Islet precursor cell (in vitro differentiated cells): ENCODE measurements around the gene NPDC1.
"Not testable (repeated sequence)": the region's sequence is repeated elsewhere in the genome, so short reads cannot be mapped to it uniquely, and the experiment has no call there.

ENCODE experiments used
- DNase-seq: peaks from one replicate; pipeline ENCODE4 v3.0.0-alpha.2; 2018

Gene NPDC1

DNA sequence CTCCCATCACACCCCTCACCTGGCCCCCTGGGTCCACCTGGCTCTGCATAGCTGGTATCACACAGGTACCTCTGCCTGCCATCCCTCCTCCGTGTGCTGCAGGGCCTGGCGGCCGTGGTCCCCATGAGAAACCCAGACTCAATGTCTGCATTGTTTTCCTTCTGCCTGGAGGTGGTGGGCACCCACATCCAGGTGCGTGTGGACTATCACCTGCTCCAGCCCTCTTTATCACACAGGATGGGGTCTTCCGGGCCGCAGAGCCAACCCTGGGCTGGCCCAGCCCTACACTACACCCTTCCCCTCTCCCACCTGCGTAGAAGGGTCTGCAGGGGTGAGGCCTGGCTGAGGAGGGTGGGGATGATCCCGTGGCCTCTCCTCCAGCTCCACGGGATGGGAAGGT is 7.1 kb downstream of the NPDC1 start:
- DNase-seq, result no peak

DNA sequence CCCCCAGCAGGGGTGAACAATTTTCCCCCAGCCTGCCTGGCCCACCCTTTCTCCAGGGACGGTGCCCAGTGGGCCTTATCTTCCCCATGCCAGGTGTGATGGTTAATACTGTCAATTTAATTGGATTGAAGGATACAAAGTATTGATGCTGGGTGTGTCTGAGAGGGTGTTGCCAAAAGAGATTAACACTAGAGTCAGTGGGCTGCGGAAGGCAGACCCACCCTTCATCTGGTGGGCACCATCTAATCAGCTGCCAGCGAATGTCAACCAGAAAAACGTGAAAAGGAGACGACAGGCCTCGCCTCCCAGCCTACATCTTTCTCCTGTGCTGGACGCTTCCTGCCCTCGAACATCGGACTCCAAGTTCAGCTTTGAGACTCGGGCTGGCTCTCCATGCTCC is 8.5 kb downstream of the NPDC1 start:
- no peak for DNase-seq

DNA sequence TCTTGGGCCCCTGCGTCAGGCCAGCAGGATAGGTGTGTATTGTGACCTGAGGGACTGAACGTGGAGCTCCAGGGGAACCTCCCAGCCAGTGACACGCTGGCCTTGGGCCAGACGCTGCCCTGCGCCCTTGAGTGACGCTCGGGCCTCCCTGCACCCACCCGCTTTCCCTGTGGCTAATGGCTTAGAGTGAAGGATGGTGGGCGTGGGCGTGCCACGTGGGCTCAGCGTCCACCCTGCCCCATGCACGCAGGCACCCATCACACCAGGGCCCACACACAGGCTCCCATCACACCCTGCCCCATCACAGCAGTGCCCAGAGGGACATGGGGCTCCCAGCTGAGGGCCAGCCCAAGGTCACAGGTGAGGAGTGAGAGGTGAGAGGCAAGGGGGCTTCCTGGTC is 8.9 kb downstream of the NPDC1 start:
- no peak for DNase-seq

DNA sequence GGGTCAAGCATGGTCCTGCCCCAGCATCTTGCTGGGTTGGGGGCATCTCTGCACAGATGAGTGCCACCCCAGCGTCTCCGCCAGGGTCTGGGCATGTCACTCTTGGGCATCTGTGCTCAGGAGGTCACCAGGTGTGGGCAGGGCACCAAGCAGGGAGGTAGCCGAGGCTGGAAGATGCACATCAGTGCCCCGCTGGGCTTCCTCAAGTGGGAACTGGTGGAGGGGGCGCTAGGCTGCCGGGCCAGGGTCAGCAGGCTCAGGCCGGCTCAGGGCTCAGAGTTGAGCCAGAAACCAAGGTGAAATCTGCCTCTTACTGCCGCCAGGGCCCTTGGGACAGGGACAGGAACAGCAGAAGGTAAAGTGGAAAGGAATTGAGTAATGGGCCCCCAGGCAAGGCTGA is 10.0 kb downstream of the NPDC1 start:
- no peak for DNase-seq

DNA sequence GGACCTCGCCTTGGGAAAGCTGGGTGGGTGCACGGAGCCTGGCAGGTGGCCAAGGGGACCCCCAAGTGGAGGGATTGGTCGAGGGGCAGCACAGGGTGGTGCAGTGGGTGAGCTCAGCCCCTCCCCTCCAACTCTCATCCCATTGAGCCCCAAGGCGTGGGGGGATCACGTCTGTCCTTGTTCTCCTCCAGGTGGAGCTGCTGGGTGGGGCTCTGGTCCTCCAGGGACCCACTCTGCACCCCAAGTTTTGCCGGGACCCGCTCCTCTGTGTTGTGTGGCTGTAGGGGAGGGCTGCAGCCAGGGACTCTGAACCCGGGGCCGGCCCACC is 10.5 kb downstream of the NPDC1 start:
- no peak for DNase-seq

DNA sequence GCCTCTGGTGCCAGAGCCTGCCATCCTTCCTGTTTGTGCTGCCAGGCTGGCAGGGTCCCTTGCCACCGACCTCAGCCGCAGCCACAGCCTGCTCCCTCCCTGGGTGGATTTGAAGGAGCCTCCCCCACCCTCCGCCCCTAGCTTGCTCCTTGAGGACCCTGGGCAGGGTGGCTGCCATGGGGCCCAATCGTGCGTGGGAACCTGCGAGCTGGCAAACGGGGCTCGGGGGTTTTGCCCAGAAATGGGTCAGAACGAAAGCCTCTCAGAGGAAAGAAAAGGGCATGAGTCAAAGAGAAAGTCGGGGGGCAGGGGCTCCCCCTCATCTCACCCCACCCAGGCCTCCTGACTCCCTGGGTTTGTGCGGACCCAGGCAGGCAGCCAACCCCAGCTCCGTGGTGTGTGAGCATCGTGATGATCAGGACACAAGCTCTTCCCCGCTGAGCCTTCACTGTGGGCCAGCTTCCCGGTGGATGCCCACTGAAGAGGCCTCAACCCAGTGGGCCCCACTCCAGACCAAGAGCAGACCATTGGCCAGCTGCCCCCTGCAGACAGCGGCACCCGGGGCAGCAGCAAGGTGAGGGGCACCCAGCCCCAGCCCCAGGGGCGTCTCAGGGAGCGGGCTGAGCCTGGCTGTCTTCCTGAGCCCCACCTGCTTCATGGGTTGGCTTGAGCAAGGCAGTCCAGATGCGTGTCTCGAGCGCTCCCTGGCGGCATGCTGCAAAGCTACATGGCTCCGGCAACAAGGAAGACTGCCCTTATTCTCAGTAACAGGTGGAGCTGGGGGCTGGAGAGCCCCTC is 11.1 kb downstream of the NPDC1 start:
- DNase-seq, result peak; percentile 90

DNA sequence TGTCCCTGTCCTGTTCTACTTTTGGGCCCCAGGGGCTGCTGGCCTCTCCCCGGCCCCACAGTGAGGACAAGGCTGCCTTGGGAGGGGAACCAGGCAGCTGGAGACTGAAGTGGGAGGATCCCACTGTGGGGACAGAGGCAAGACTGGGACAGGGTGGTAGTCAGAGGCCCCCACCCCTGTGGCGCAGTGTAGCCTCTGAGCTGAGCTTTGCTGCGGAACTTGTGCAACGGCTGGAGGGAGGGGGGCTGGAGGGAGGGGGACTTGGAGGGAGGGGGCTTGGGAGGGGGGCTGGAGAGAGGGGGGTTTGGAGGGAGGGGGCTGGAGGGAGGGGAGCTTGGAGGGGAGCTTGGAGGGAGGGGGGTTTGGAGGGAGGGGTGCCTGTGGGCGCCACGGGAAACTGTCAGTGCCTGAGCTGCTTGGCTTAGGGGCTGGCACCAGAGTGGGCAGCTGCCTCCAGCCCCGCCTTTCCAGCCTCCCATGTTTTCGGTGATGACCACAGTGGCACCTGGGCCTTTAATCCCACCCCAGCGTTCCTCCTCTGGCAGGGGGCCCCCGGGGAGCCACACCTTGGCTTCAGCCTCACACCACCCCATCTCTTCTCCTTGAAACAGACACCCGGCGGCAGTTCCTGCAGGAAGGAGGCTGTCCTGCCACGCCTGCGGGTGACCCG is 11.8 kb downstream of the NPDC1 start:
- DNase-seq, result no peak

DNA sequence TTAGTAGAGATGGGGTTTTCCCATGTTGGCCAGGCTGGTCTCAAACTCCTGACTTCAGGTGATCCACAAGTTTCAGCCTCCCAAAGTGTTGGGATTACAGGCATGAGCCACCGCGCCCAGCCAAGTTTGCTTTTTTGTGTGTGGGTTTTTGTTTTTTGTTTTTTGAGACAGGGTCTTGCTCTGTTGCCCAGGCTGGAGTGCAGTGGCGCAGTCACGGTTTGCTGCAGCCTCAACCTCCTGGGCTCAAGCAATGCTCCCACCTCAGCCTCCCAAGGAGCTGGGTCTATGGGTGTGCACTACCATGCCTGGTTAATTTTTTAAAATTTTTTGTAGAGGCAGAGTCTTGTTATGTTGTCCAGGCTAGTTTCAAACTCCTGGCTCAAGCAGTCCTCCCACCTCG is 12.5 kb downstream of the NPDC1 start:
- not testable (repeated sequence) for DNase-seq

DNA sequence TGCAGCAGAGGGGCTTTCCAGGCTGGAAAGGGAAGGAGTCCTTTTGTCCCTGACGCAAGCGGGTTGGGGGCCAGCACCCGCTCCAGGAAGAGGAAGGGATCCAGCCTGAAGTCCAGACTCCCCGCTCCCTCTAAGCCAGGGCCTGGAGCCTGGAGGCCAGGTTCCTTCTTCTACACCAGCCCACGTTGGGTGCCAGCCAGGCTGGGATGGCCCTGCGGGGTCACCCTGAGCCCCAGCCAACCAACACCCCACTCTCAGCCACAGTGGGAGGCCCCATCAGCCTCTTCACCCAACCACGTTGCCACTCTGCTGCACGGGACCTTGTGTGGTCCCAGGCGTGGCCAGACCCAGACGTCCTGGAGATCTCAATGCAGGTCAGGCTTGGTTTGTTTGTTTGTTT is 13.1 kb downstream of the NPDC1 start:
- no peak for DNase-seq

DNA sequence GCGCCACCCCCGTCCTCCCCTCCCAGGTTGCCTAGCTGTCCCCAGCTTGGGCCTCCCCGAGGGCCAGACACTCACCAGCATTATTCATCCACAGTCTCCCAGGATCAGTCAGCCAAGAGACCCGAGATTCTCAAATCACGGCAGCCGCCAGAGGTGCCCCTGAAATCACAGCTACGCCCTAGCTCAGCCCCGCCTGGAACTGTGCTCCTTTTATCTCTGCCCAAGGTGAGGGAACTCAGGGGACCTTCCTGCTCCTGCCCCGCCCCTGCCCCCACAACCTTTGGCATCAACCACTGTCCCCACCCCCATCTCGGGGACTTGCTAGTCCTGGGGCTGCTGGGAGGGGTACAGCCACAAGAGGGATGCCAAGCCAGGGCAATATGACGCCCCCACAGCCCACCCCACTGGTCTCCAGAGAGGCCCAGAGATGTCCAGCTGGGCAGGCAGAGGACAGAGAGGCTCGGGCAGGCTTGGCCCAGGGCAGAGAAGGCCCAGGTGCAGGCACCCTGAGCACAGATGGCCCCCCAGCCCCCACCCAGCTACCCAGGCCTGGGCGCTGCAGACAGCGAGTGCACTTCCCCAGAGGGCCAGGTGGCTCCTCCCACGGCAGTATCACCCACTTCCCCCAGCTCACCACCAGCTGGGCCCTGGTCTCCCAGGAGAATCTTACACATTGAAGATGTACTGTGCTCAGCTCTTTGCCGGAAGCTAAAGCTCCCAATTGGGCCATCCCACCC is 13.9 kb downstream of the NPDC1 start, which contains the start of gene FUT7:
Gene FUT7 (minus strand): TSS at position 185 of the 737 bp plus-strand sequence. CDS start 97 bp downstream, at position 88.
- no peak for DNase-seq

DNA sequence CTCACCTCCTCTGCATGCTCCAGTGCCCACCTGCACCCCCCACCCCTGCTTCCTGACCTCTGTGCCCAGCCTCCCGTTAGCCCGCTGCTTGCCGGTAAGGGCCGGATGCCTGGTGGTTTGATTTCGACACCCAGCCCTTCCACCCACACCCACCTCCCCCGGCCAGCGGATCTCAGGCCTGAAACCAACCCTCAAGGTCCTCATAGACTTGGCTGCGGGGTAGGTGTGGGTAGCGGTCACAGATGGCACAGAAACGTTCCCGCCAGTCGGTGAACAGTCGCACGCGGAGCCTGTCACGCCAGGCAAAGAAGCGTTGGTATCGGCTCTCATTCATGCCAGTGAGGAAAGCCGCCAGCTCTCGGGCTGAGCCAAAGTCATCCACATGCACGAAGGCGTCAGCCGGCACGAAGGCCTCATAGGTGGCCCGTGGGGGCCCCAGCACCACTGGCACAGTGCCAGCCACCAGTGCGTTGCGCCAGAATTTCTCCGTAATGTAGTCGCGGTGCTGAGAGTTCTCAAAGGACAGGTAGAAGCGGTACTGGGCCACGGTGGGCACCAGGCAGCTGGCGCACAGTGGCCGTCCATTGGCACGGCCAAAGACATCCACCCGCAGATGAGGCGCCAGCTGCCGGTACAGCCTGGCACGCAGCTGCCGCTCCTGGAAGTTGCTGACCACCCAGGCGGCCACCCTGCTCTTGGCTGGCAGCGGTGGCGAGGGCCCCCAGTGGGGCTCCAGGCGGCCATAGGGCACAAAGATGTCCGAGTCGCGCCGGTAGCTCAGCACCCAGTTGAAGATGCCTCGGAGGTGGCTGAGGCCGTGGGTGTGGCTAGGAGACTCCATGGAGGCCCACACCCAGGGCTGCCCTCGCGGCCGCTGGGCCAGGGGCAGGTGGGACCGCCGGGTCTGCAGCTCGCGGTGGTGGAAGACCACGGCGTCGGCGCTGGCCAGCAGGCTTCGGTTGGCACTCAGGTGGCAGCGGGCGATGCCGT is 15.1 kb downstream of the NPDC1 start:
- DNase-seq, result no peak

DNA sequence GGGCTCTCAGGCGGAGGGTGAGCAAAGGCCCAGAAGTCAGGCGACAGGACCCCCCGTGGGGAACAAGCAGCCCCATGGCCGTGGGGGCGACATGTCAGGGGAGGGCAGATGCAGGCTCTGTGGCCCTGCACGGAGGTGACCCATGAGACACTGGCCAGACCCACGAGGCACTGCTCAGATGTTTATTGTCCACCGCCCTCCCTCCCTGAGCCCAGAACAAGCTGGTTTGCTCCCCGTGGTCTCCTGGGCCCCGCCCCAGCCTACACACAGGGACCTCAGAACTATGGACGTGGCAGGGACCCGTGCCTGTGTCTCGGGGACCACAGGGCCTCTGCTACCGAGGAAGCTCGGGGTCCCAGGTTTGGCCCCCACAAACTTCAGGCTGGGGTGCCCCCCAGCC is 16.0 kb downstream of the NPDC1 start:
- no peak for DNase-seq

DNA sequence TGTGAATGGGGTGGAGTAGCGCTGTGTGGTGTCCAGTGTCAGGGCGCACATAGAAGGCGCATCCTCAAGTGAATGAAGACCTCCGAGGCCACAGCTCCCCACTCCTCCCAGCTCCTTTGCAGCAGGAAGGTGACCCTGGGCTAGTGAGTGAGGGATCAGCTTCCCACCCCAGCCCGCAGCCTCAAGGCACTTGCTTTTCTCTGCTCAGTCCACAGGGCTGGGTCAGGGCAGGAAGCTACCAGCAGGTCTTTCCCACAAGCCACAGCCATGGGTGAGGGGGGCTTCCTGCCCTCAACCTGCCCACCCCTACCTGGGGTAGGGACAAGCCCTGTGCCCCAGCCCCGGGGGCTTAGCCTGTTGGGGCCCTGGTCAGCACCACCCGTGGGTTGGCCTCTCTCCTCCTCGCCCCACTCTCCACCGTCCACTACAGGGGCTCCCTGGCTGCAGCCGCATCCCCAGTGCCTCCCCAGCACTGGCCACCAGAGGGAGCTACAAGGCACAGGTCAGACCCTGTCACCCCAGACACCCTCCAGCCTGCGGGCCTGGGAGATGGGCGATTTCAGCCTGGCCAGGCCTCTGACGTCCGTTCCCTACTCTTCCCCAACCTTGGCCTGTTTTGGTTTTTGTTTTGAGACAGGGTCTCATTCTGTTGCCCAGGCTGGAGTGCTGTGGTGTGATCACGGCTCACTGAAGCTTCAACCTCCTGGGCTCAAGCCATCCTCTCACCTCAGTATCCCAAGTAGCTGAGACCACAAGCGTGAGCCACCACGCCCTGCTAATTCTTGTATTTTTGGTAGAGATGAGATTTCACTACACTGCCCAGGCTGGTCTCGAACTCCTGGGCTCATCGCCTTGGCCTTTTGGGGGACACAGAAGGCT is 16.7 kb downstream of the NPDC1 start:
- DNase-seq, result peak; percentile 88

DNA sequence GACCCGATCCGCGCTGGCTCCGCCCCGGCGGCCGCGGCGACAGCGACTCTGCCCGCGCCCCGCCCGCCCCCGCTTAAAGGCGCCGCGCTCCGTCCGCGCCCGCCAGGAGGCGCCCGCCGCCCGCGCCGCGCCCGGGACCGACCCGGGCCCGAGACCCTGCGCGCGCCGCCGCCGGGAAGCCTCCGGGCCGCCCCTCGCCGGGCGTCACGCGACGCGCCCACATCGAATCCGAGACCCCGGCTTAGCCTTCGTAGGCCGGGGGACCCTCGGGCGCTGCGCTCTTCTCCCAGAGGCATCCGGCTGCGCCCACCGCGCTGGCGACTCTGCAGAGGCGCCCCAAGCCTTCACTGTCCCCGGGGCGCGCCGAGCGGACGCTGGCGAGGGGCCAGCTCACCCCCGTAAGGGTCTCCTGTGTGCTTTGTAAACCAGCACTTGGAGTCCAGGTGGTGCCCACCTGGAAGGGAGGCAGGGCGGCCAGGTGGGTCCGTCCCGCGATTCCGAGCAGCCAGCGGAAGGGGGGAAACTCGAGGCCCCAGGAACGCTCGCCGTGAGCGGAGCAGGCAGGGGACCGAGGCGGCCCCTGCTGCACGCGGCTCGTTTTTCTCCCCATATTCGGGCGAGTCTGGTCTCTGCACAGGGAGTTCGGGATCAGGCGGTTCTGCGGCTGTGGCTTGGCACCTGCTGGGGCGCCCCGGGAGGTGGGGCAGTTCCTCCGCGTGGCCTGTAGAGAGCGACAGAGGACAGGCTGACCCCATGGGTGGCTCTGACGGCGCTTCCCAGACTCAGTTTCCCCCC is 17.5 kb downstream of the NPDC1 start:
- DNase-seq, result no peak

DNA sequence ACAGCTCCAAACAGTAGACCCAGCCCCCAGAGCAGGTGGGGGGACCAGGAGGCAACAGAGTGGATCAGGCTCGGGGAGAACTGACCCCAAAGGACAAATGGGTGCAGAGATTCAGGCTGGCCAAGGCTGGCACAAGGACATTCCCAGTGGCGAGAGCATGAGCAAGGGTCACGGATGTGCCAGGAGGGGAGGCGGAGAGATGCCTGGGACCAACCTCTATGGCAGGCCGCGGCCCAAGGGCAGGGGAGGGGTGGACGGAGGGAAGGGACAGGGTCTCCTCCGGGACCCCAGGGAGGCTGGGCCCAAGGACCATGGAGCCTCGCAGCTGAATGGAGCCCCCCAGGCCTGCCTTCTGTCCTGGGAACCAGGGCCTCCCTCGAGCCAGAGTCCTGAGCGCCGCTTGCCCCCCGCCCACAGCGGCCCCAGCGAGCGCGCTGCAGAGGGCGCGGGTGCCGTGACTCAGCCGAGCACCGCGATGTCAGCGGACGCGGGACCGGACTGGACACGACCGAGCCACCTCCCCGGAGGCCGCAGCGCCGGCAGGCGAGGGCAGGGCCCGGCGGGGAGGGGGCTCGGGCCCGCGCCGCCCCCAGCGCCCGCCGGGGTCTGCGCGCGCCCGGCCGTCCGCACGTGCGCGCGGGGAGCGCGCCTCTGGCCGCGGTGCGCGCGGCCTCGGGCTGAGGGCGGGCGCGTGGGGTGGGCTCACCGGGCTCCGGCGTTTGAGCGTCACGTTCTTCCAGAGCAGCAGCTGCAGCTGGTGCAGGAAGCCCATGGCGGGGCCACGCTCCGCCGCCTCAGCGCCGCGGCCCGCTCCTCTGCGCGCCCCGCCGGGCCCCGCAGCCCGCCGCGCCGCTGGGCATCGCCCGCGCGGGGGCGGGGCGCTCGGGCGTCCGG is 18.4 kb downstream of the NPDC1 start, which contains the start of gene ABCA2:
Gene ABCA2 (minus strand): TSS at position 869 of the 894 bp plus-strand sequence. CDS start 97 bp downstream, at position 772.
- no peak for DNase-seq

DNA sequence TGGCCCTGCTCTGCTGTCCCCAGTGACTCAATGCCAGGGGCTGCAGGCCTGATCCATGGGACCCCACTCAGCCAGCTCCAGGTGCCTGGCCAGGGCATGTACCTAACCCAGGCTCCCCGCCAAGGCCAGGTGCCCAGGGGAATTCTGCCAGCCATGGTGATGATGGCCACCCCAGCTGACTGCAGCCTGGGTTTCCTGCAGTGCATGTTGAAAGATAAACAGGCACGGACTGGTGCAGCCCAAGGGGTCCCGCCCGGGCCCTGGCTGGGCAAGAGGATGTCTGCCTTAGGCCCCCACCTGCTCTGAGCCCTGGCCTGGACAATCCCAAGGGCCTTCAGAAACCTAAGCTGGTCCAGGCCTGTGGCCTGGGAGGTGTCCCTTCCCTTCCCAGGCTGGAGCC is 19.1 kb downstream of the NPDC1 start:
- no peak for DNase-seq

DNA sequence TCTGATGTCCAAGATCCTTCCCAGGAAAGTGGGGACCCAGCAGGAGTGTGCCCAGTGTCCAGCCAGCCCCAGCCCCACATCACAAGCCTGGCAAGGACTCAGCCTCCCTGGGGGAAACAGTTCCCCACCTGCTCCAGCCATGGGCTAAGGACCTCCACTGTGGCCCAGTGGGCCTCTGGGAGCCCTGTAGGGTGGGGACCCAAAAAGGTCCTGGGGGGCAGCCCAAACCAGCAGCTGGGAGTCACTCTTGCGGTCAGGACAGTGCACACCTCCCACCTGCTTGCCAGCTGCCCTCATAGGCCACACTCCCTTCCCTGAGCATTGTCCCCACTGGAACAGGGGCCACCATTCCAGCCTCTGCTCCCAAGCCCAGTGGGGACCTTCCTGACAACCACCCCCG is 19.6 kb downstream of the NPDC1 start:
- no peak for DNase-seq

DNA sequence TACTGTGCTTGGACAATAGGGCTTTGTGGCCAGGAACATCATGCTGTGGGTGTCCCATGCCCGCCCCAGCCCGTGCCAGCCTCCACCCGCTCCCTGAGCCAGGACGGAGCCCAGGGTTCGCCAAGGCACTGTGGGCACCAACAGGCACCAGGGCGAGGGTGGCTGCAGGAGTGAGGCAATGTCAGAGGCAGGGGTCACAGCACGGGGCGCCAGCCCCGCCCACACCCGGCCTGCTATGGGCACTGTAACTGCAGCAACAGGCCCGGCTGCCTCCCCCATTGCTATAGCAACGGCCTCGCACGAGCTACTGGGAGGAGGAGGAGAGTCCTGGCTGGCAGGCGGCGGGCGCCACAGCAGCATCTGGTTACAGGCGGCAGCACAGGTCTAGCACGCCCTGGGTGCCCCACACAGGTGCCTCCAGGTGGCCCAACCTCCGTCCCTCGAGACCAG is 20.4 kb downstream of the NPDC1 start:
- no peak for DNase-seq

DNA sequence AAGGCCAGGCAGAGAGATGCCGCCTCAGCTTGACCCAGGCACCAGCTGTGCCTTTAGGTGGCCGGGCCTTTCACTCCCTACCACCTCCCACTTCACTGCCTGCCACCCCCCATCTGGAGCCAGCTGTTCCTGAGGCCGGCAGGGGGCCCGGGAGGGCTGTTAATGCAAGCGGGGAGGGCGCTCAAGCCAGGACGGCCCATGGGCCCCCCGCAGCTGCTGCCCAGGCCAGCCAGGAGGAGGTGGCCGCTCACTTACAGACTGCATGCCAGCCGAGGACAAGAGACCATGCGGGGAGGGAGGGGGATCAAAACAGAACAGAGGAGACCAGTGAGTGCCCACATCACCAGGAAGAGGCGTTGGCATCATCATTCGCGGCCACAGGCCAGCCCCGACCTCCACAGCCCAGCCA is 22.4 kb downstream of the NPDC1 start:
- no peak for DNase-seq
